AG09319 (cell line): ENCODE data around the gene GSTK1.

Source experiments
- DNase-seq: peaks from one replicate; pipeline ENCODE4 v3.0.0-alpha.2; 2010; ENCODE audit warnings: low read depth; ENCODE audit errors: extremely low read depth
- CTCF ChIP-seq: IDR thresholded peaks from 2 replicates; pipeline ENCODE4 v1.5.1; 2011; ENCODE audit warnings: low read depth, mild to moderate bottlenecking, inconsistent platforms, low read length, moderate library complexity

Gene GSTK1

DNA sequence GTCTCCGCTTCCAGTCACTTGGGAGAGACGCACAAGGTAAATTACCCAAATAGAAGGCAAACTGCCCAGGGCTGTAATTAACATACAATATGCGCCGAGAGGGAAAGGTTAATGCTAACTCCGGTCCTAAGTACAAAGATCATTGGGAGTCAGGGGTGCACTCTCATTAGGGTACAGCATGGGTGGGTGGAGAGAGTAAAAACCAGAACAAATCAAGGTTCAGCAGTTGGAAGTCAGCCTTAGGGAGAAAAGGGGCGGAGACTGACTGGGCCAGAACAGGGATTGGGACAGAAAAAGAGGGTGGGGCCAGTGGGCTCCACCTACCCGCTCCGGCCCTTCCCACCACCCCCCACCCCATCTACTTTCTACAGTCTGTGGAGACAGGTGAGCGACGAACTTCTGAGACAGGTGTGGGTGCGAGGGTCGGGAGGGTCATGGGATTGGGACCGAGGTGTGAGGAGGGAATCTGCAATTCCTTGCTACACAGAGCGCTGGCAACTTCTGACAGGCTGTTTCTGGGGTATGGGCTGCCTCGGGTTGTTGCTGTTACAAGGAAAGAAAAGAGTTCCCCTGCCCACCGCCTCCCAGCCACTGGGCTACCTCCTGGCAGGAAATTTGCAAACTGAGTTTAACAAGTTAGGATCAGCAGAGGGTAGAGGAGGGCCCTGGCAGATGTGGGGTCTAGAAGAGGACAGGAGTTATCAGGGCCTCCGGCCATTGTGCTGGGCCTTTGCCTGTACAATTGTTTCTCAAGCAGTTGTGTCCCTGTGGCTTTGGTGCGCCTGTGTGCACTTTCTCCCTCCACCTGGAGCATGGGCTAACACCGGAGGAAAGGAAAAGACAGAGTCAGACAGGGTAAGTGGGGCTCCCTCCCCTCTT is 21.6 kb downstream of the GSTK1 start, which contains the start of gene TMEM139:
Gene TMEM139 (plus strand): TSS at position 368 of the 879 bp plus-strand sequence. CDS start 1,000 bp downstream, outside the sequence.
- no peak for TF ChIP-seq CTCF
- DNase-seq = no peak

GRCh38 chr7:143285470-143285778 is 22.2 kb downstream of the GSTK1 start:
- TF ChIP-seq CTCF = no peak
- DNase-seq = no peak

GRCh38 chr7:143285806-143286521 is 22.7 kb downstream of the GSTK1 start:
- TF ChIP-seq CTCF = no peak
- no peak for DNase-seq

DNA sequence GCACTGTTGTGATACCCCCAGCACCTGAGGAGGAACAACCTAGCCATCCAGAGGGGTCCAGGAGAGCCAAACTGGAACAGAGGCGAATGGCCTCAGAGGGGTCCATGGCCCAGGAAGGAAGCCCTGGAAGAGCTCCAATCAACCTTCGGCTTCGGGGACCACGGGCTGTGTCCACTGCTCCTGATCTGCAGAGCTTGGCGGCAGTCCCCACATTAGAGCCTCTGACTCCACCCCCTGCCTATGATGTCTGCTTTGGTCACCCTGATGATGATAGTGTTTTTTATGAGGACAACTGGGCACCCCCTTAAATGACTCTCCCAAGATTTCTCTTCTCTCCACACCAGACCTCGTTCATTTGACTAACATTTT is 23.3 kb downstream of the GSTK1 start:
- TF ChIP-seq CTCF = no peak
- no peak for DNase-seq

- no peak for TF ChIP-seq CTCF
- DNase-seq = no peak
Measured at GRCh38 chr7:143287339-143287934, 24.2 kb downstream of the GSTK1 start.

- DNase-seq = peak; percentile 94
- peak; percentile 41 for TF ChIP-seq CTCF
Measured at GRCh38 chr7:143287935-143288826, 24.9 kb downstream of the GSTK1 start, which contains the start of gene CASP2. CASP2 (plus strand) TSS chr7:143288351; CDS start chr7:143288456, 105 bp downstream.
